Erythroblast (primary cell): Measurements from ENCODE around the gene TTC7B.

Experiments
- GATA1 ChIP-seq: IDR thresholded peaks from 2 replicates; pipeline ENCODE4 v1.6.1; 2011; ENCODE audit warnings: low read depth, mild to moderate bottlenecking, control low read depth, low read length, moderate library complexity
- POLR2A ChIP-seq: IDR thresholded peaks from 2 replicates; pipeline ENCODE4 v1.6.1; 2011; ENCODE audit warnings: mild to moderate bottlenecking, low read length

GRCh38 chr14:90607141-90607540, 209.1 kb downstream of the TTC7B start:
- TF ChIP-seq POLR2A (no peak), GATA1 (no peak)
